ENCODE results near the gene GNB1. TPM values are rescaled to one million over a fixed set of nuclear protein-coding genes. Genes with fewer than 3 reads are reported as not detected.

Gene GNB1
- total and polyA plus RNA-seq, 7 donors: 119 to 197 (median 157) TPM

DNA sequence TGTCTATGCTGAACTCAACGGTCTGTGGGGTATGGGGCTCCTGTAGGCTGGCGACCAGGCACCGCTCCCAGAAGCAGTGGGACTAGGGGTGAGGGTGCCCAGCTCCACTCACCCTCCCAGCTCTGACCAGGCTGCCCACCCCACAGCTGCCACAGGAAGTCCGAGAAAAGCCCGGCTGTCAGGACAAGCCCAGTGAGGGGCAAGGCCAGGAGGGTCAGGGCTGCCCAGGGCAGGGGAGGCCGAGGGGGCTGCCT, 31.7 kb upstream of the GNB1 start:
- H3K4me1 ChIP-seq: peaks cover 0 to 14% (median 11%) of the 10 kb centered on the region in 4 donors
- 71 to 84% methylated on average over 6 of the region's 6 CpGs for WGBS, 2 donors
- TF ChIP-seq EP300 (IDR thresholded peaks at IDR 0.05): no peak
- TF ChIP-seq, protein P1, sequence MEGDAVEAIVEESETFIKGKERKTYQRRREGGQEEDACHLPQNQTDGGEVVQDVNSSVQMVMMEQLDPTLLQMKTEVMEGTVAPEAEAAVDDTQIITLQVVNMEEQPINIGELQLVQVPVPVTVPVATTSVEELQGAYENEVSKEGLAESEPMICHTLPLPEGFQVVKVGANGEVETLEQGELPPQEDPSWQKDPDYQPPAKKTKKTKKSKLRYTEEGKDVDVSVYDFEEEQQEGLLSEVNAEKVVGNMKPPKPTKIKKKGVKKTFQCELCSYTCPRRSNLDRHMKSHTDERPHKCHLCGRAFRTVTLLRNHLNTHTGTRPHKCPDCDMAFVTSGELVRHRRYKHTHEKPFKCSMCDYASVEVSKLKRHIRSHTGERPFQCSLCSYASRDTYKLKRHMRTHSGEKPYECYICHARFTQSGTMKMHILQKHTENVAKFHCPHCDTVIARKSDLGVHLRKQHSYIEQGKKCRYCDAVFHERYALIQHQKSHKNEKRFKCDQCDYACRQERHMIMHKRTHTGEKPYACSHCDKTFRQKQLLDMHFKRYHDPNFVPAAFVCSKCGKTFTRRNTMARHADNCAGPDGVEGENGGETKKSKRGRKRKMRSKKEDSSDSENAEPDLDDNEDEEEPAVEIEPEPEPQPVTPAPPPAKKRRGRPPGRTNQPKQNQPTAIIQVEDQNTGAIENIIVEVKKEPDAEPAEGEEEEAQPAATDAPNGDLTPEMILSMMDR (IDR thresholded peaks at IDR 0.05): no peak
- no peak for TF ChIP-seq POLR2AphosphoS5 (IDR thresholded peaks at IDR 0.05)
- no peak for TF ChIP-seq POLR2A (IDR thresholded peaks at IDR 0.05)
- no peak for DNase-seq
- no peak overlapping the region for H3K27ac ChIP-seq
- intact Hi-C loops (cut with DNase I): no loop called here
- H3K36me3 ChIP-seq: no peaks in the 10 kb centered on the region
- H3K4me3 ChIP-seq: no peak overlapping the region
- no peaks in the 10 kb centered on the region for H3K27me3 ChIP-seq
- no peaks in the 10 kb centered on the region for H3K9me3 ChIP-seq

DNA sequence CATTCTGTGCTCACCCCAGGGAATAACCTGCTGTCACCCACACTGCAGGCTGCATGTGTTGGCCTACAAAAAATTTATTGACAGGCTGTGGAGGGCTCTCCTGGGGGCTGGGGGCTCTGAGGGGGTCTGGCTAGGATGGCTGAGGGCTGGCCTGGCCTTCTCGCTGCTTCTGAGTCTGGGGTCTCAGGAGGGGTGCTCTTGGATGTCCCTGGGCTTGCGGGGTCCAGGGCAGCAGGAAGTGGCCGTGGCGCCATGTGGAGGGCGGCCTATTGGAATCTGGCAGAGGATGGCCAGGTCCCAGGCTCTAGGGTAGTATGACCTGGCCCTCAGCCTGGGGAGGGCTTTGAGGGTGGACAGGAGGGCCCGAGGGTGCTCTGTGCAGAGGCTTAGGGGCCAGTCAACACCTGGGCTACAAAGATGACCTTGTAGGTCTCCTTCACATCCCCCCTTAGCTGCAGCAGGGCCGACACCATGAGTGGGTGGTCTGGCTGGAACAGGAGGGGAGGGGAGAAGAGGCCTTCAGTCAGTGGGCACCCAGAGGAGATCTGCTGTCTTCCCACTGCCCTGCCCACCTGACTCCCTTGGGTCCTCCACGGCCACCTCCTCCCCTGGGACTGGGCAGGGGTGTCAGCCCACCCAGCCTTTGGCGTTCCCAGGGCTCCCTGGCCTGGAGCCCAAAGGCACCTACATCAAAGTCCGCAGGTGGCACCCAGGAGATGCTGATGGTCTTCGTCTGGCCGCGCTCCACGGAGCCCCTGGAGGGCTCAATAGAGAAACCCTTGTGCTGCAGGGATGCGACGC, 31.2 kb upstream of the GNB1 start:
- H3K4me1 ChIP-seq: peaks cover 0 to 14% (median 11%) of the 10 kb centered on the region in 4 donors
- H3K27ac ChIP-seq: no peak overlapping the region
- peak; percentile 62 for DNase-seq
- no peaks in the 10 kb centered on the region for H3K36me3 ChIP-seq
- H3K9me3 ChIP-seq: no peaks in the 10 kb centered on the region
- 87 to 92% methylated on average over 16 of the region's 16 CpGs for WGBS, 2 donors
- H3K4me3 ChIP-seq: no peak overlapping the region
- intact Hi-C loops (cut with DNase I): no loop called here
- TF ChIP-seq POLR2A (IDR thresholded peaks at IDR 0.05): no peak
- TF ChIP-seq EP300 (IDR thresholded peaks at IDR 0.05): no peak
- no peak for TF ChIP-seq POLR2AphosphoS5 (IDR thresholded peaks at IDR 0.05)
- TF ChIP-seq, protein P1 (IDR thresholded peaks at IDR 0.05): no peak
- H3K27me3 ChIP-seq: no peaks in the 10 kb centered on the region

DNA sequence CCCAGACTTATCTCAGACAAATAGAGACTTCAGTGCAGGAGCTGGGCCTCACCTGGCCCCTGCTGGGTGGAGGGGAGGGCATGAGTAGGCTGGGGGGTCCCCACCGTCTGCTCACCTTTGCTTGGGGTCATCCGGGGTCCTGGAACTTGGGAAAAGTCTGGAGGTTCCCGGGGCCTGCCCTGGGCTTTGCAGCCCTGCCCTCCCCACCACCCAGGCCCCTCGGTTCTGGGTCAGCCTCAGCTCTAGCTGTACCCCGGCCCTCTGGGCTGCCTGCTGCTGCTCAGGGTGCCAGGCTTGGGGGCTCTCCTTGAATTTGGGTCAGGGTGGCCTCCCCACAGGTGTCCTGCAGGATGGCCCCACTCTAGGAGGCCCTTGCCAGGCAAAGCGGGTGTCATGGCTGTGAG, 30.6 kb upstream of the GNB1 start:
- TF ChIP-seq EP300 (IDR thresholded peaks at IDR 0.05) (no peak), POLR2A (IDR thresholded peaks at IDR 0.05) (no peak), POLR2AphosphoS5 (IDR thresholded peaks at IDR 0.05) (no peak)
- TF ChIP-seq, protein P1 (IDR thresholded peaks at IDR 0.05): no peak
- WGBS, 2 donors: 84 to 93% methylated on average over 6 of the region's 6 CpGs
- Histone ChIP-seq H3K27ac (no peak overlapping the region), H3K36me3 (no peaks in the 10 kb centered on the region), H3K4me1 (peaks cover 0 to 14% (median 11%) of the 10 kb centered on the region in 4 donors), H3K27me3 (no peaks in the 10 kb centered on the region), H3K9me3 (no peaks in the 10 kb centered on the region), H3K4me3 (no peak overlapping the region)
- intact Hi-C loops (cut with DNase I): no loop called here
- DNase-seq: no peak

DNA sequence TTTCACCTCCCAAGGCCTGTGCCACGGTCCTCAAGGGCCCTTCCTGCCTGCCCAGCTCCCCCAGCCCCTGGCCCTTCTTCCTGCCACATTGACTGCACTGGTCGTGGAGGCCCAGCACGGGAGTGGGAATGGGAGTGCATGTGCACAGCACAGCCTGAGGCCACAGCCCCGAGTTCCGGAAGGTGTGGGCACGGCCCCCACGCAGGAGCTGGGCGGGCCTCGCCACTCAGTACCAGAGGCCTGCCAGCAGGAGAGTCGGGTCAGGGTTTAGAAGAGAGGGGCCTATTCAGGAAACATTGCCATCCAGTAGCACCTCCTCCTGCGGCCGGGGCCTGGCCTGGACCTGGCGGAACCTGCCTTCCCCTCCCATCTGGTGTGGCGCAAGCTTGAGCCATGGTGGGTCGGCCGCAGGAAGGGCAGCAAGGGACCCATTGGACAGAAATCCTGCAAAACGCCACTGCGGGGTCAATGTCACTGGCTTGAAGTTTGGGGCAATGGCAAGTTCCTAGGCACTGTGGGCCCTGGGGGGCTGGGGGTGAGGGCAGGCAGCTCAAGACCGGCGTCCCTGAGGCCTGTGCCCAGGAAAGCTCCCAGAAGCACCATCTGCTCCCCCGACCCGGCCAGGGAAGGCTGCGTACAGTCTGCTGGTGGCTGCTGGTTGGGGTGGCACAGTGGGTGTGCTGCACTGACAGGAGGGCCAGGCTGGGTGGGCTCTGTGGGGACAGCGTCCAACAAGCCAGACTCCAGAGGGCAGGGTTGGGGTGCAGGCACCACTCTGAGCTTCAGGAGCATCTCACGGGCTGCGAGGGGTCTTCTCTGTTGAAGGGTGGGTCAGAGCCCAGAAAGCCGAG, 29.9 kb upstream of the GNB1 start:
- no peaks in the 10 kb centered on the region for H3K9me3 ChIP-seq
- no peaks in the 10 kb centered on the region for H3K27me3 ChIP-seq
- DNase-seq: peak; percentile 68
- H3K4me3 ChIP-seq: no peak overlapping the region
- no peaks in the 10 kb centered on the region for H3K36me3 ChIP-seq
- peak overlapping the region in 1 of 4 donors; percentile 74 for H3K27ac ChIP-seq
- intact Hi-C loops (cut with DNase I): no loop called here
- WGBS, 2 donors: 88 to 93% methylated on average over 27 of the region's 27 CpGs
- H3K4me1 ChIP-seq: peaks cover 0 to 14% (median 11%) of the 10 kb centered on the region in 4 donors
- TF ChIP-seq POLR2A (IDR thresholded peaks at IDR 0.05): no peak

DNA sequence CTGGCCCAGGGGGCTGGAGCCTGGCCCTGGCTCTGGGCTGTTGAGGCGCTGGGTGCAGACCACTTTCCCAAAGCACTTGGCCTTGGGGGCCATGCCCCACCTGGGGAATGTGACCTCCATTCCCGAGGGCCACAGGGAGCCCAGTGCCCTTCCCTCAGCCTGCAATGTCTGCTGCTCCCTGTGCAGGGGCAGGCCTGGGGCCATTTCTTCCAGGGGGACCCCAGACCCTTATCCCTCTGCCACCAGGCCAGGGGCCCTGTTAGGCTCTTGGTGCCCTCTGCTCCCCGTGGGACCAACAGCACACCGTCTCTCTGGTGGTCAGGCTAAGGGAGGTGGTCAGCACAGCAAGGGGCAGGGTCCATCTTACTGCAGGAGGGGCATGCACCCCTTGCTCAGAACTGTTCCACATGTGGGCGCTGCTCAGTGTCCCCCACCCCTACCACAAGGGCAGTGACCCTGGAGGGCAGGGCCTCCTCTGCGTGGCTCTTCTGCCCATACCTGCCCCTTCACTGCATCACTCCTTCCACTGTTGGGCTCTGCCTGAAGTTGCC, 29.2 kb upstream of the GNB1 start:
- Histone ChIP-seq H3K27me3 (no peaks in the 10 kb centered on the region), H3K36me3 (no peaks in the 10 kb centered on the region), H3K9me3 (no peaks in the 10 kb centered on the region), H3K27ac (peak overlapping the region; percentile 57 to 77 (median 68)), H3K4me3 (peak overlapping the region in 2 of 4 donors; percentile 49 to 56), H3K4me1 (peaks cover 0 to 14% (median 11%) of the 10 kb centered on the region in 4 donors)
- WGBS, 2 donors: 74 to 85% methylated on average over 6 of the region's 6 CpGs
- peak; percentile 67 for DNase-seq
- intact Hi-C loops (cut with DNase I): no loop called here
- TF ChIP-seq, protein P1 (IDR thresholded peaks at IDR 0.05): no peak

Measured in sigmoid colon (tissue), 7 donors.